GM21825 (cell line): ENCODE data around the gene NEBL.

Experiments used
- ATAC-seq: cut with Tn5 transposase; IDR thresholded peaks from one replicate; pipeline ENCODE4 v1.9.1; 2021; ENCODE audit warnings: mild to moderate bottlenecking, moderate library complexity; ENCODE audit not compliant: unreplicated experiment

Gene NEBL

GRCh38 chr10:20797290-20797689 is 99.8 kb downstream of the NEBL start:
- no peak for ATAC-seq

GRCh38 chr10:20795391-20795790 is 101.7 kb downstream of the NEBL start:
- ATAC-seq = no peak

DNA sequence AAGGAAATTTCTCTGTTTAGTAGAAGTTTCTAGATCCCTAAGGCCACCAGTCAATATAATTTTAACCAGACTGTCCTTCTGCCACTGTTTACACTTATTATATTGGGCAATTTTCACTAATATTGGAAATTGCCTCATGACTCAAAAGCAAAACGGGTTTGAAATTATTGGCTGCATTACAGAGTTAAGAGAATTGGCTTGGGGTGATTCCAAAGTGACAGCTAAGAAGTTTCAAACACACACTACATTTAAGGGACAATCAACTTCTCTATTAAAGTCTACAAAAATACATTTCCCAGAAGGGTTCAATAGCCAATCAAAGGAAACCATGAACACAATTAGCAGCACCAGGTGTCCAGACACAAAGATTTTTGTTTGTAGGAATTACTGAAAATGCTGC is 111.9 kb downstream of the NEBL start:
- ATAC-seq = no peak

GRCh38 chr10:20778008-20778757 is 118.9 kb downstream of the NEBL start:
- ATAC-seq = no peak

- no peak for ATAC-seq
Observed at GRCh38 chr10:20776384-20777118, 120.6 kb downstream of the NEBL start.

DNA sequence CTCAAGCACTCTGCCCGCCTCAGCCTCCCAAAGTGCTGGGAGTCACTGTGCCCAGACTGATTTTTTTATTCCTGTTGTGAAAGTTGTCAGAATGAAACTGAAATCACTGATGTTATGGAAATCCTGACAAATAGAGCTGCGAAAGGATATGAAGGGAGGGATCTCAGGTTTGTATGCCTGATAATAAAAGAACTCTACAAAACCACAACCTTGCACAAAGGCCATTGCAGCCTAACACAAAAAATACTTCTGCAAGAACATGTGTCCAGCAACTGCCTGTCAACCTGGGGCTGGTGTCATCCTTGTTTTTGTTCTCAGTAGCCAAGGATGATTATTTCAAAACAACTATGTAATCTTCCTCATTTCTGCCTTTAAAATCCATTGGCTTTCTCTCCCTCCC is 126.1 kb downstream of the NEBL start:
- ATAC-seq = no peak

DNA sequence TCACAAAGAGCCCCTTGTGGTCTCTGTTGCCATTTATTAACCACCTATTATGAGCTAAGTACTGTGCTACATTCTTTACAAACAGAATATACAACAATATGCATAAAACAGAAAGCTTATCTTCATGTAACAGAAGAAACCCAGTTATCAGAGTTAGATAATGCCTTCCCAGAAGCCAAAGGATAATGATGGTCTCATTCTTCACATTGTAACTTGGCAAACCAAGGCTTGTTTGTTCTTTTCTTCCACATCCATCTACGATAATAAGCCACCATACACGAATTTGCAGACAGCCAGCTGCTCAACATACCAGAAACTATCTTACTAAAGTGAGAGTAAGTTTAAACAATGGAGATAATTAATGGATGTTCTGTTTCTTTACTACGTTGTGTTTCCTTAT is 127.6 kb downstream of the NEBL start:
- no peak for ATAC-seq

DNA sequence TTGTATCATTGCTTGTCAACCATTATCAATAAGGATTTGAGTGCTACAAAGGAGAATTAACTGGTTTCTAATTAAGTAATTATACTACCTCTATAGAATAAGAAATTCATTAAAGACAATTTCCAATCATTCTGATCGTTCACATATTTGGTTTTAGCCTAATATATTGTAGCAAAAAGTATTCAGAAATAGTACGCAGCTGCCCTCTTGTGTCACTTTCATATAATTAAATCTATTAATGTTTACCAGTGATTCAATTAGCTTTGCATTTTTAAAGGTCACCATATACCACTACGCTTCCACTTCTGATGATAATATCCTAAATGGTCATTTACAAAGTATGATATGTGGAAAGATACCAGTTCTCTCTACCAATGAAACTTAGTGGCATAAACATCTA is 128.3 kb downstream of the NEBL start:
- no peak for ATAC-seq

GRCh38 chr10:20767028-20767427 is 130.1 kb downstream of the NEBL start:
- ATAC-seq = no peak

DNA sequence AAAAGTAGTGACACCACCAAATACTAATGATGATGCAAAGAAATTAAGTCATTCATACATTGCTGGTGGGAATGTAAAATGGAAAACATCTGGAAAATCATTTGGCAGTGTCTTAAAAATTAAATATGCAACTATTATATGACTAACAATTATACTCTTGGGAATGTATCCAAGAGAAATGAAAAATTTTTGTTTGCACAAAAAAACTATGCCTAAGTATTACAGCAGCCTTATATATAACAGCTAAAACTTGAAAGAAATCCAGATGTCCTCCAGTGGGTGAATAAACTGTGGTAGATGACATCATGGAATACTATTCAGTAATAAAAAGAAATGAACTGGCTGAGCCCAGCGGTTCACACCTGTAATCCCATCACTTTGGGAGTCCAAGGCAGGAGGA is 132.0 kb downstream of the NEBL start:
- ATAC-seq = no peak

DNA sequence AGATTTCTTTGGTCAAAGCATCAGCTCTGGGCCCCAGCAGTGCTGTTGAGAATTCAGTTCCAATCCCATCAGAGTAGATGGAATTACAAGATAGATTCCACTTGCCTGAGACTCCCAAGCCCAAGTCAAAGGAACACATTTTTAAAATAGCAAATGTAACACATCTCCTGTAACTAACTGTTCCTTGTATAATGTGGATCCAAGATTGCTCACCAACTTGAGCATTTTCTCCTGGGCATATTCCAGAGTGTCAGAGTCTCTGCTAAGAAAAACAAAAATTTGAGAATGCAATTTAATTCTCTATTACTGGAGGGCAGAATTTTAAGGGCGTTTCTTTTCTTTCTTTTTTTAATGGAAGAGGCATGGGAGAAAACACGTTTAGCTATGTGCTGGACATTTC is 136.7 kb downstream of the NEBL start:
- no peak for ATAC-seq

DNA sequence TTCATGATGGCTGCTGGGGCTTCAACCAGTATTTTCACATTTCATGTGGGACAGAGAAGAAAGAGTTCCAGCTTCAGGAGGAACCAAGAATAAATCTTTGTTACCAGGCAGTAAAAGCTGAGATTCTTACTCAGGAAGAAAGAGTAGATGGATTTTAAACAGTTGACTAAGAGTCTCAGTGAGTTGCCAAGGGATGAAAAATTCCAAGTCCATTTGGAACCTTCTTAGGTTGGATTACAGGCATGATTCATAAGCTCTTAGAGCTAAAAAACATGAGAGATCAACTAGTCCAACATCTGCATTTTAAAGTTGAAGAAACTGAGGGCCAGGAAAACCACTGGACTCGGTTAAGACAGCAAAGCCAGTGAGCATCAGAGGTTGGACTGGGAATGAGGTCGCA is 148.6 kb downstream of the NEBL start:
- no peak for ATAC-seq

GRCh38 chr10:20747782-20748181 is 149.3 kb downstream of the NEBL start:
- no peak for ATAC-seq

DNA sequence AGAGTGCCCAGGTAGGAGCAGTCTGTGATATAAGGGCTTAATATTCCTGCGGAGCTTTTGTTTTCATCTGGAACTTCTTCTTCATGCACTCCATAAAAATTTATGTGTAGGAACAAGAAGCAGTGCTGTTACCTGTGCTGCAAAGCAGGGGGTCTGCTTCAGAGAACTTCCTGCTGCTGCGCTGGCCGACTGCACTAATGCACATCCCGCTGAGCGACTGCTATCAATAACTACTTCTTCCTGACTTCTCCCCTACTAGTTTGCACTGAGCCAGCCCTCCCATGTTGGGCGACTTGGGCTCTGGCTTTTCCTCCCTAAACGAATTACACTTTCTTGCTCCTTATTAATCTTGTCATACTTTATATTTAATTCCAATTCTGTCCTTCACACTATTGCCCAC is 150.3 kb downstream of the NEBL start:
- ATAC-seq = no peak

- ATAC-seq = no peak
Observed at GRCh38 chr10:20745556-20746375, 151.3 kb downstream of the NEBL start.

DNA sequence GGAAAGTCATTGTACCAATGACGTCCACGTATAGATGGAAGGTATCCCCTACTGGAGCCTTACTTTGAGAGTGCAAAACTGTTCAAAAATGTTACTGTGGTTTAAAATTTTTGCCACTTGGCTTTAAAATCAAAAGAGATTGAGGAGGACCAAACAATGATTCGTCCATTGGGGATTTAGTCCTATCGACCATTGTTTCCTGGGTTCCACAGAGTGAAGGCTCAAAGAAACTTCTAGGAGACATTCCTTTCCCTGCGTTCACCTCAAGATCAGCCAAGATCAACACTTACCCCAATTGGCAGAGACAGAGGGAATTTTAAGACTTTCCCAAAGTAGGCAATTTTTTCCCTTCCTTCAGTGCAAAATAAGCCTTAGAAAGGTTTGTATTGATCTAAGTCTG is 152.3 kb downstream of the NEBL start:
- no peak for ATAC-seq

DNA sequence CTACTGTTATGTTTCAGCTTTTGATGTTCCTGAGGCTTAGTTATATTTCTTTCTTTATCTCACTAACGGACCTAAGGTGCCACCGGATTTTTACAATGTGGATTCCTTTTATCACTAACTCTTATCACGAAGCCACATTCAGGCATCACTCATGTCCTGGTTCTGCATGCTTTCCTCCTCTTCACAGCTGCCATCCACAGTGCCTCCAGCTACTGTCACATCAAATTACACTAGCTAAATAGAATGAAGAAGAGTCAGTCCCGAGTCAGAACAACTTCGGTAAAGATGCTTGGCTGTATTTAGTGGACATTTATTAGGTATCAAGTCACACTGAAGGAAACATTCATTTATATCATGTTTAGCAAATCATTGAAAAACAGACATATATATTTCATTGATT is 153.2 kb downstream of the NEBL start:
- no peak for ATAC-seq

GRCh38 chr10:20742737-20743541 is 154.2 kb downstream of the NEBL start:
- no peak for ATAC-seq

DNA sequence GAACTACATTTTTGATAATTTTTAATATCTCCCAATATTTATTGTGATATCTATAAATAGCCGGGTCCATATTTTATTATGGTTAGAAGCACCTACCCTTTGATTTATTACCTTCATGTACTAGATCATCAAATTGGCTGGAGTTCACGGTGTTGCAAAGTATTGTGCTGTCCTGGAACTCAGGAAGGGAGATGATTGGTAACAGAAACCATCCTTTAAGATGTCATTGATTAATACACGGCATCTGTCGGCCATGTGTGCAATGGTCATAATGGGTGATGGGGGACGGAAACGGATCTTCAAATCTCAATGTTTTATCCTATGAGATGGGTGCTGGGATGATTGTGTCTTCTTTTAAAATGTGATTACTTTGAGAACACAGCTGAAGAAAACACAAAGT is 157.0 kb downstream of the NEBL start:
- ATAC-seq = no peak

GRCh38 chr10:20737107-20737506 is 160.0 kb downstream of the NEBL start:
- ATAC-seq = no peak
